HG03469 (cell line): Measurements from ENCODE around the gene TGFBR3L.
"Not testable (repeated sequence)": the region's sequence is repeated elsewhere in the genome, so short reads cannot be mapped to it uniquely, and the experiment has no call there.

Source experiments
- ATAC-seq: cut with Tn5 transposase; IDR thresholded peaks from one replicate; pipeline ENCODE4 v1.9.1; 2021; ENCODE audit warnings: mild to moderate bottlenecking, moderate library complexity, moderate number of reproducible peaks; ENCODE audit not compliant: unreplicated experiment

The TGFBR3L gene

DNA sequence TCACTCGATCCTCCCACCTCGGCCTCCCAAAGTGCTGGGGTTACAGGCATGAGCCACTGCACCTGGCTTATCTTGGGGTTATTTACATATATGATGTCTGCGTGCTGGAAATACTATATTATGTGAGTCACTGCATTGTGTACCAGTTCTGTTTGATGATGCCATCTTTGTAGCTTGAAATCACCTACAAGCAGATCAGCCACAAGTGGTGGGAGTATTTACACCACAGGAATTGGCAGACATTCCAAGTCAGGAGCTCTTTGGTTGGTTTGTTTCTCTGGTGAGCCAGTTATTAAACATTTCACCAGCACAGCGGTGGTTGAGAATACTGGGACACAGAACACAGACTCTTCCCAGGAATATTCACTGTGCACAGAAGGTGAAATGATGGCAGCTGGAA, 33.3 kb downstream of the TGFBR3L start:
- no peak for ATAC-seq

DNA sequence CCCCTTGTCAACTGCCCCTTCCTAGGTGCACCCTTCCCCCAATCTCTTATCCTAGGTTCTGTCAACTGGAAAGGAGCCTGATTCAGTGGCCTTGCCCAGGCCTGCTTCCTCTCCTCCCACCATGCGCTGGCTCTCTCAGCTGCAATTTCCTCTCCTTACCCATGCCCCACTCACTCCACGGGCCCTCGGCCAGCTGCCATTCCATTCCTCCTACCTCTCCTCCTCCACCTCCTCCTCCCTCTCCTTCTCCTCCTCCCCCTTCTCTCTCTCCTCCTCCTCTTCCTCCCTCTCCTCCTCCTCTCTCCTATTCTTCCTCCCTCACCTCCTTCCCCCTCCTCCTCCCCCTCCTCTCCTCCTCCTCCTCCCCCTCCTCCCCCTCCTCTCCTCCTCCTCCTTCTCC, 38.4 kb downstream of the TGFBR3L start:
- no peak for ATAC-seq

- no peak for ATAC-seq
Measured at GRCh38 chr19:7953576-7953975, 38.9 kb downstream of the TGFBR3L start.

GRCh38 chr19:7955696-7956095, 41.1 kb downstream of the TGFBR3L start:
- ATAC-seq, result no peak

- ATAC-seq, result no peak
Measured at GRCh38 chr19:7959211-7959610, 44.6 kb downstream of the TGFBR3L start.

DNA sequence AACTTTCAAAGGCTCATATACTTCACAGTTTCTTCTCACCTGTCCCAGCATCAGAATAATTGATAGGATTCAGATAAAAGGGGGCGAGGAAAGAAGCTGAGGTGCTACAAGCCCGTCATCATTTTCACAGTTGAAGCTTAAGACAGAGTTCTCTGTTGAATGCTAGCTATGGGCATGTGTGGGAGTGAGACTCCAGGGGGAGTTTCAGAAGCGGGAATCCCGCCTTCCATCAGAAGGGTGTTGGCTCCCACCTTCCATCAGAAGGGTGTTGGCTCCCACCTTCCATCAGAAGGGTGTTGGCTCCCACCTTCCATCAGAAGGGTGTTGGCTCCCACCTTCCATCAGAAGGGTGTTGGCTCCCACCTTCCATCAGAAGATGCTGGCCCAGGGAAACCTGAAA, 46.5 kb downstream of the TGFBR3L start:
- not testable (repeated sequence) for ATAC-seq

GRCh38 chr19:7961920-7962626, 47.4 kb downstream of the TGFBR3L start:
- ATAC-seq, result no peak

GRCh38 chr19:7962644-7963268, 48.1 kb downstream of the TGFBR3L start:
- ATAC-seq, result no peak

DNA sequence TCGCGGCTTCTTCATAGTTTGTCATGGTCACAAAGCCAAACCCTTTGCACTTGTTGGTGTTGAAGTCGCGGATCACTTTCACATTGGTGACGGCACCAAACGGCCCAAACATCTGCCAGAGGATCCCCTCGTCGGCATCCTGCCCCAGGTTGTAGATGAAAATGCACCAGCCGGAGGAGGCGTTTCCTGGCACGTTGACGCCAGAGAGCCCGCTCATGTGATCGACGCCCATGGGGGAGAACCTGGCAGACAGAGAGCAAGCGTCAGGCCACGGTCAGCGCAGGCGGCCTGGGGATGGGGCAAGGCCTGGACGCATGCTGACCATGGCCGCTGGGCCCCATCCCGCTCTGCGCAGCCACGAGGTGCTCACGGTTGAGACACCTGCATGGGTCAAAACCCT, 48.9 kb downstream of the TGFBR3L start:
- no peak for ATAC-seq

DNA sequence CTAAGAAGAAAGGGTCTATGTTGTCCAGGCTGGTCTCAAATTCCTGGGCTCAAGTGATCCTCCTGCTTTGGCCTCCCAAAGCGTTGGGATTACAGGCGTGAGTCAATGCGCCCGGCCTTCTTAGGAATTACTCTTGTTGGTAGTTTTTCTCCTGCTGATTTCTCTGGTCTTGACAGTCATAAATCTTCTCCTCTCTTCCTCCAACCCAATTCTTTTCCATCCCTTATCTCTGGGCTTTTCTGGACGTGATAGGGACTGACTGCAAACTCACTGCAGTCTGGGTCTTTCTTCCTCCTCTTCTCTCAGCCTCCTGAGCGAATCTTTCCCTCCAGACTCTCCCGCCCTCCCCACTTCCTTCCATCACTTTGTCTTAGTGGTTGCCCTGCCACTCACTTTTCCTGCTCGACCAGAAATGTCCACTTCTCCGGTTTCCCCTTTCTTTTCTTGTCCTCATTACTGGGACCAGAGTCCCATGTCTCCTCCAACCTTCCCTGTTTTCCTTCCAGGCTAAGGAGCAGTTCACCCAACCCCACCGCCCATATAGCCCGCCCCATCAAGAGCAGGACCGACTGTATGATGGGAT, 50.7 kb downstream of the TGFBR3L start:
- ATAC-seq, result no peak

- no peak for ATAC-seq
Measured at GRCh38 chr19:7965921-7966665, 51.5 kb downstream of the TGFBR3L start.

DNA sequence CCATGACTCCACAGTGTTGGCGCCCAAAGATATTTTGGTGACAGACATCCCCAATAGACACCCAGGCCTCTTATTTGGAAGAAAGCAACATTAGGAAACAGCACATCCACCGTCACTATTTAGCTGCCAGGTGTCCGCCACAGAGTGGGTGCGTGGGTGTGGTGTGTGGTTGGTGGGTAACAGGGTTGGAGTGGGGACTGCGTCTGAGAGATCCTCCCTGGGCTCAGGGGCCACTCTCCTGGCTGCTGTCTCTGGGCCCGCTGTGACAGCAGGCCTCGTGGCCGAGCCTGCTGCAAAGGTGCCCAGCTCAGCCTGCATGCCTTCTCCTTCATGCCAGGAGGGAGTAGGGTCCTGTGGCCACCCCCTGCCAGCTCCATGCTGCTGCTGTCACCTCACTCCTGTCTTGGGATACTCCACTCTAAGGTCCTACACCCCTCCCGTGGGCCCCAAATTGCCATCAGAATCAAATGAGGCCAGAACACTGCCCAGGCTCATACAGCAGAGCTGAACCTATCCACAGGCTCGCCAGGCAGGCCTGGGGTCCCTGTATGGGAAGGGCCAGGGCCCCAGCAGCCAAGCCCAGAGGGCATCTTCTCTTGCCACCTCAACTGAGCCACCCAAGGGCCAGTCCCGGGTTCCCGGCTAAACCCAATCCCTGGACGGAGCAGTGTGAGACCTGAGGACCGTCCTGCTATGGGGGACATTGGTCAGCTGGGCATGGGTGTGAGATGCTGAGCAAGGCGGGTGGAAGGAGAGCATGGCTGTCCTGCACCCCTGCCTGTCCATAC, 53.6 kb downstream of the TGFBR3L start:
- no peak for ATAC-seq
